Measurements from ENCODE around the gene TMEM239. TPM values are rescaled to one million over a fixed set of nuclear protein-coding genes. Genes with fewer than 3 reads are reported as not detected.
"Not testable (repeated sequence)": the region's sequence is repeated elsewhere in the genome, so short reads cannot be mapped to it uniquely, and the experiment has no call there.

The TMEM239 gene
- total and polyA plus RNA-seq, 2 of the 8 experiments (the other 6 are each of a cell fraction or from before 2014, with no cell fraction given), result not detected

GRCh38 chr20:2770091-2770490 lies 46.1 kb upstream of the TMEM239 start:
- H3K9ac ChIP-seq (replicated peaks in 1 of 4; ENCODE audit: extremely low read depth in 1 of 4, low read depth in 3 of 4, low read length in 3 of 4); H4K91ac ChIP-seq (replicated peaks; ENCODE audit: insufficient read length, low read length); H3K23me2 ChIP-seq (ENCODE audit: low read depth, low read length); H2BK5ac ChIP-seq (ENCODE audit: low read depth, low read length); H2AFZ ChIP-seq (ENCODE audit: low read length); H3K4me2 ChIP-seq (ENCODE audit: insufficient read depth in 1 of 2, low read depth in 2 of 2, low read length in 2 of 2); POLR2A ChIA-PET (ENCODE audit: partially characterized antibody); H3K14ac ChIP-seq (ENCODE audit: insufficient read length); H2BK12ac ChIP-seq (ENCODE audit: low read depth, low read length); FAIRE-seq; H3K4ac ChIP-seq (replicated peaks; ENCODE audit: insufficient read length, low read depth, low read length); H2BK20ac ChIP-seq (ENCODE audit: low read length); H4K20me1 ChIP-seq (replicated peaks in 1 of 2; ENCODE audit: control insufficient read depth in 1 of 2, insufficient read depth in 2 of 2, low read length in 2 of 2); H3K36me3 ChIP-seq (ENCODE audit: control insufficient read depth in 2 of 4, insufficient read depth in 4 of 4, low read length in 3 of 4); H4K5ac ChIP-seq (ENCODE audit: insufficient read length, low read depth, low read length); H3K23ac ChIP-seq (ENCODE audit: insufficient read length); H3K79me1 ChIP-seq (ENCODE audit: low read depth, low read length); H3K18ac ChIP-seq (ENCODE audit: extremely low read depth, low read length); H3K27me3 ChIP-seq (replicated peaks in 1 of 4; ENCODE audit: control insufficient read depth in 3 of 4, extremely low read depth in 1 of 4, insufficient read depth in 3 of 4, low read length in 3 of 4); H3K27ac ChIP-seq (ENCODE audit: low read depth, low read length); H3K4me1 ChIP-seq (replicated peaks in 1 of 4; ENCODE audit: control insufficient read depth in 3 of 4, insufficient read depth in 4 of 4, low read length in 3 of 4); H2AK5ac ChIP-seq (ENCODE audit: low read depth, low read length); H2BK120ac ChIP-seq (replicated peaks; ENCODE audit: low read depth, low read length); H3K9me3 ChIP-seq (ENCODE audit: insufficient read depth in 2 of 2, low read depth in 1 of 2, low read length in 1 of 2); H3K56ac ChIP-seq (replicated peaks; ENCODE audit: insufficient read length, low read depth, low read length); H3K4me3 ChIP-seq (ENCODE audit: extremely low read depth in 1 of 4, insufficient read depth in 2 of 4, low read depth in 3 of 4, low read length in 4 of 4); H4K8ac ChIP-seq (ENCODE audit: extremely low read depth, insufficient read depth, low read length); DNase-seq (ENCODE audit: low read depth in 1 of 2, low spot score in 2 of 2); H3K79me2 ChIP-seq (ENCODE audit: control insufficient read depth in 1 of 2, insufficient read depth in 2 of 2, low read length in 2 of 2); H2BK15ac ChIP-seq (ENCODE audit: low read length): not testable (repeated sequence)
- WGBS, 2 experiments (ENCODE audit: extremely low coverage in 1 of 2, insufficient coverage in 1 of 2, insufficient read length in 1 of 2, insufficient replicate concordance in 2 of 2, low coverage in 1 of 2, low lambda C conversion rate in 2 of 2, missing lambda C conversion rate in 1 of 2), result 82% methylated on average over 12 of the region's 12 CpGs; no CpG with 5 or more reads in 1 of the 2 experiments
- CTCF ChIA-PET (ENCODE audit: partially characterized antibody), result interaction anchor here (0.6 to 6.5 kb wide), 3 partner anchors 17 to 1484 kb away, joined by 3 to 43 read pairs (median 3); no protein-coding TSS in a partner anchor

Measured in H1 (cell line).